ENCODE measurements around the gene NIP7.

NIP7 gene

GRCh38 chr16:69307856-69308255 lies 31.7 kb upstream of the NIP7 start:
- no peaks in the 10 kb centered on the region for H3K9me3 ChIP-seq (ENCODE audit: control insufficient read depth, insufficient read depth, low read depth, low read length)
- H3K9ac ChIP-seq (ENCODE audit: low read length): no peak overlapping the region
- 0 out of 2 replicates have a peak, but pooled peaks cover 3% of the 10 kb centered on the region for H3K36me3 ChIP-seq (ENCODE audit: control insufficient read depth, insufficient read depth, low read length)
- H3K27me3 ChIP-seq (ENCODE audit: control insufficient read depth, insufficient read depth, low read length): no peaks in the 10 kb centered on the region
- H3K4me3 ChIP-seq (ENCODE audit: low read depth, low read length): no peak overlapping the region
- H3K4me1 ChIP-seq (ENCODE audit: control insufficient read depth, insufficient read depth, low read length): peaks cover 8% of the 10 kb centered on the region; the same call in 1 of the 2 replicates
- no peak overlapping the region for H3K27ac ChIP-seq (ENCODE audit: low read depth, low read length)

DNA sequence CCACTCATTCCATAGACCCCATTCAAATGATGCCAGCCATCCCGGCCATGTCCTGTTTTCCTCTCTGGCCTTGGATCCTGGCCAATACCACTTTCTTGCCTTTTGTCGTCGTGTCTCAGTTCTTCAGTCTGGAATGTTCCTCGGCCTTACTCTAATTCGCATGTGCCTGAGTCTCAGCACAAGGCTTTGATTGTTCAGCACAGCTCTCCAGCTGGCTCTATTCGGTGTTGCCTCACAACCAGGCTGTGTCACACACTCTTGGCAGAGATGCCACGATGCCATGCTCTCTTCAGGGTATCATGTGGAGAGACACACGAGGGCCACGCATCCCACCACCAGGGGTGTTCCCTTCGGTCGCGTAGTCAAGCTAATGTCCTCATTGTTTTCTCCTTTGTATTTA lies 30.3 kb upstream of the NIP7 start:
- H3K36me3 ChIP-seq (ENCODE audit: control insufficient read depth, insufficient read depth, low read length): peaks cover 3% of the 10 kb centered on the region
- peaks cover 8% of the 10 kb centered on the region; the same call in 1 of the 2 replicates for H3K4me1 ChIP-seq (ENCODE audit: control insufficient read depth, insufficient read depth, low read length)
- no peaks in the 10 kb centered on the region for H3K9me3 ChIP-seq (ENCODE audit: control insufficient read depth, insufficient read depth, low read depth, low read length)
- no peak overlapping the region for H3K27ac ChIP-seq (ENCODE audit: low read depth, low read length)
- no peaks in the 10 kb centered on the region for H3K27me3 ChIP-seq (ENCODE audit: control insufficient read depth, insufficient read depth, low read length)
- no peak overlapping the region for H3K9ac ChIP-seq (ENCODE audit: low read length)
- no peak overlapping the region for H3K4me3 ChIP-seq (ENCODE audit: low read depth, low read length)

GRCh38 chr16:69310653-69311532 lies 28.7 kb upstream of the NIP7 start, which contains the start of gene VPS4A:
VPS4A (plus strand) TSS chr16:69311350; CDS start chr16:69311512, 162 bp downstream.
- Histone ChIP-seq H3K36me3 (ENCODE audit: control insufficient read depth, insufficient read depth, low read length) (peaks cover 18% of the 10 kb centered on the region), H3K27ac (ENCODE audit: low read depth, low read length) (no peak within 1 kb of the TSS; the same call in 1 of the 2 replicates), H3K9me3 (ENCODE audit: control insufficient read depth, insufficient read depth, low read depth, low read length) (no peaks in the 10 kb centered on the region), H3K27me3 (ENCODE audit: control insufficient read depth, insufficient read depth, low read length) (no peaks in the 10 kb centered on the region), H3K4me3 (ENCODE audit: low read depth, low read length) (peak within 1 kb of the TSS; percentile 95), H3K9ac (ENCODE audit: low read length) (peak within 1 kb of the TSS; percentile 75), H3K4me1 (ENCODE audit: control insufficient read depth, insufficient read depth, low read length) (peaks cover 8% of the 10 kb centered on the region; the same call in 1 of the 2 replicates)

- H3K4me3 ChIP-seq (ENCODE audit: low read depth, low read length): peak overlapping the region; percentile 95
- H3K27me3 ChIP-seq (ENCODE audit: control insufficient read depth, insufficient read depth, low read length): no peaks in the 10 kb centered on the region
- H3K4me1 ChIP-seq (ENCODE audit: control insufficient read depth, insufficient read depth, low read length): peaks cover 8% of the 10 kb centered on the region; the same call in 1 of the 2 replicates
- H3K36me3 ChIP-seq (ENCODE audit: control insufficient read depth, insufficient read depth, low read length): peaks cover 26% of the 10 kb centered on the region
- H3K27ac ChIP-seq (ENCODE audit: low read depth, low read length): no peak overlapping the region
- peak overlapping the region; percentile 75 for H3K9ac ChIP-seq (ENCODE audit: low read length)
- no peaks in the 10 kb centered on the region for H3K9me3 ChIP-seq (ENCODE audit: control insufficient read depth, insufficient read depth, low read depth, low read length)
Observed at GRCh38 chr16:69311533-69312387, 27.8 kb upstream of the NIP7 start.

DNA sequence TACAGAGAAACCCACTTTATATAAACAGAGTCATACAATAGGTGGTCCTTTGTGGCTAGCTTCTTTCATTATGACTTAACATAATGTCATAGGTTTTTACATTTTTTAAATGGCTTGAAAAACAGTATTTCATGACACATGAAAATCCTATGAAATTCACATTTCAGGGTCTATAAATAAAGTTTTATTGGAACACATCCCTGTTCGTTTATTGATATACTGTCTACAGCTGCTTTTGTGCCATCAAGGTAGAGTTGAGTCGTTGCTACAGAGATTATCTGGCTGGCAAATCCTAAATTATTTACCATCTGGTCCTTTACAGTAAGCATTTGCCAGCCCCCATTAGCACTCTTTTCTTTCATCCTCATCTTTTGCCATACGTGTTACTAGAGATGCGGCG lies 26.1 kb upstream of the NIP7 start:
- H3K4me1 ChIP-seq (ENCODE audit: control insufficient read depth, insufficient read depth, low read length): peaks cover 8% of the 10 kb centered on the region; the same call in 1 of the 2 replicates
- H3K4me3 ChIP-seq (ENCODE audit: low read depth, low read length): no peak overlapping the region
- no peak overlapping the region for H3K27ac ChIP-seq (ENCODE audit: low read depth, low read length)
- no peak overlapping the region for H3K9ac ChIP-seq (ENCODE audit: low read length)
- no peaks in the 10 kb centered on the region for H3K27me3 ChIP-seq (ENCODE audit: control insufficient read depth, insufficient read depth, low read length)
- no peaks in the 10 kb centered on the region for H3K9me3 ChIP-seq (ENCODE audit: control insufficient read depth, insufficient read depth, low read depth, low read length)
- peaks cover 38% of the 10 kb centered on the region for H3K36me3 ChIP-seq (ENCODE audit: control insufficient read depth, insufficient read depth, low read length)

DNA sequence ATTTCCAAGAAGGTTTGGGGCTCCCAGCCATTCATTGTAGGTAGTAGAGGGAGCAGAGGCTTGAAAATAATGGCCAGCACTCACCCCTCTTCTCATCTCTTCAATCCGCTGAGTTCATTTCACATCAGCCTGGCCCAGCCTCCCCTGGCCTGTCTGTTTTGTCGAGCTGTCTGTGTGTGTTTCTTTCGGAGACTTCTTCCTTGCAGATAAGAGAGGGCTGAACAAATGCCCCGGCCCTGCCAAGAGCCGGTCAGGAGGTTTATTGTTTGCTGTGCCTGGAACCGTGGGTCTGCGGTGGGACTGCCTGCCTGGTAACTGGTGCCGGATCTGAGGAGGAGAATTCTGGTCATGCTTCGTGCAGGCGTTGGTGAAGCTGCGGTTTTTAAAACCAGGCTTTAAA lies 25.0 kb upstream of the NIP7 start:
- Histone ChIP-seq H3K9me3 (ENCODE audit: control insufficient read depth, insufficient read depth, low read depth, low read length) (no peaks in the 10 kb centered on the region), H3K27me3 (ENCODE audit: control insufficient read depth, insufficient read depth, low read length) (no peaks in the 10 kb centered on the region), H3K27ac (ENCODE audit: low read depth, low read length) (no peak overlapping the region; the same call in 1 of the 2 replicates), H3K36me3 (ENCODE audit: control insufficient read depth, insufficient read depth, low read length) (peaks cover 49% of the 10 kb centered on the region), H3K9ac (ENCODE audit: low read length) (no peak overlapping the region), H3K4me1 (ENCODE audit: control insufficient read depth, insufficient read depth, low read length) (peaks cover 8% of the 10 kb centered on the region; the same call in 1 of the 2 replicates), H3K4me3 (ENCODE audit: low read depth, low read length) (no peak overlapping the region)

- Histone ChIP-seq H3K4me3 (ENCODE audit: low read depth, low read length) (no peak overlapping the region), H3K27ac (ENCODE audit: low read depth, low read length) (no peak overlapping the region), H3K4me1 (ENCODE audit: control insufficient read depth, insufficient read depth, low read length) (peaks cover 5% of the 10 kb centered on the region; the same call in 1 of the 2 replicates), H3K36me3 (ENCODE audit: control insufficient read depth, insufficient read depth, low read length) (peaks cover 60% of the 10 kb centered on the region), H3K27me3 (ENCODE audit: control insufficient read depth, insufficient read depth, low read length) (no peaks in the 10 kb centered on the region), H3K9me3 (ENCODE audit: control insufficient read depth, insufficient read depth, low read depth, low read length) (no peaks in the 10 kb centered on the region), H3K9ac (ENCODE audit: low read length) (no peak overlapping the region)
Observed at GRCh38 chr16:69315486-69316311, 23.9 kb upstream of the NIP7 start.

DNA sequence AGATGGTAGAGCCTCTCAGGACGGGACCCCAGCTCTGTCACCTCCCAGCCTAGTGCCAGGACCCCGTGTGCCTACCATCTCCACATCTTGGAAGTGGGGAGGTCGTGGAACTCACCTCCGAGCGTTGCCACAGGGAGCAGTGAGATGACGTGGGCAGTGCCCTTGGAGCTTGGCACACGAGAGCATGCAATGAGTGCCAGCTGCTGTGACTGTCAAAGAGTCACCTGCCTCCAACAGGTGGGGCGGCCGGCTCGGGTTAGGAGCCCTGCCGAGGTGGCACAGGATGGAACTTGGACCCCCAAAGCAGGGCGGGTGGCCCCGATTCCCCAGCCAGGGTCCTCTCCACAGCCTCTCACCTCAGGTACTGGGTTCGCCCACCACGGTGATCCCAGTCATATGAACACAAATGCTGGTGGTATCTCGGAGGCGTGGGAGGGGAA lies 23.0 kb upstream of the NIP7 start:
- no peaks in the 10 kb centered on the region for H3K9me3 ChIP-seq (ENCODE audit: control insufficient read depth, insufficient read depth, low read depth, low read length)
- H3K9ac ChIP-seq (ENCODE audit: low read length): no peak overlapping the region
- no peak overlapping the region for H3K27ac ChIP-seq (ENCODE audit: low read depth, low read length)
- no peaks in the 10 kb centered on the region for H3K27me3 ChIP-seq (ENCODE audit: control insufficient read depth, insufficient read depth, low read length)
- H3K4me1 ChIP-seq (ENCODE audit: control insufficient read depth, insufficient read depth, low read length): peaks cover 4% of the 10 kb centered on the region; the same call in 1 of the 2 replicates
- no peak overlapping the region for H3K4me3 ChIP-seq (ENCODE audit: low read depth, low read length)
- H3K36me3 ChIP-seq (ENCODE audit: control insufficient read depth, insufficient read depth, low read length): peaks cover 69% of the 10 kb centered on the region

DNA sequence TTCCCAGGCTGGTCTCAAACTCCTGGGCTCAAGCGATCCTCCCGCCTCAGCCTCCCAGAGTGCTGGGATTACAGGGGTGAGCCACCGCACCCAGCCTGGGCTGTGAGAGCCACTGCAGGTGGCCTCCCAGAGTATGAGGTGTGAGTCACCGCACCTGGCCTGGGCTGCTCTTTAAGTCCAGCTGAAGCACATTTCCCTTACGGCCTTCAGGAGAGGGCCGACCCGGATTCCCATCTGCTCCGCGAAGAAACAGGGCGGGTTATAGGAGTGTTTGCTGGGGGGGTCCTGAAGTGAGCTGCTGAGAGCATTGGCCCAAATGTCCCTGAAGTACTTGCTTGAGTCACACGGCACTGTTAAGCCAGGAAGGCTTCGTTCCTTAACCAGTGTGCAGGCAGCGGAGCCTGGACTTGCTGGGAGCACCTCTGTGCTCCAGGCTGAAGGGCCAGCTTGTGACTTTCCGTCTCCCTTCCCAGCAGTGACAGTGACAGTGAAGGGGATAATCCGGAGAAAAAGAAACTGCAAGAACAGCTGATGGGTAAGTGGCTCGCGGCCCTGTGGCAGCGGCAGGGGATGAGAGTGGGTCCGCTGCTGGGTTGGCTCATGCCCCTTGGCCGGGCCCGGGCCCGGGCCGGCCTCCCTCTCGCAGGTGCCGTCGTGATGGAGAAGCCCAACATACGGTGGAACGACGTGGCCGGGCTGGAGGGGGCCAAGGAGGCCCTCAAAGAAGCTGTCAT lies 21.2 kb upstream of the NIP7 start:
- Histone ChIP-seq H3K9ac (ENCODE audit: low read length) (no peak overlapping the region), H3K27me3 (ENCODE audit: control insufficient read depth, insufficient read depth, low read length) (no peaks in the 10 kb centered on the region), H3K27ac (ENCODE audit: low read depth, low read length) (no peak overlapping the region), H3K9me3 (ENCODE audit: control insufficient read depth, insufficient read depth, low read depth, low read length) (no peaks in the 10 kb centered on the region), H3K36me3 (ENCODE audit: control insufficient read depth, insufficient read depth, low read length) (peaks cover 87% of the 10 kb centered on the region), H3K4me1 (ENCODE audit: control insufficient read depth, insufficient read depth, low read length) (no peaks in the 10 kb centered on the region), H3K4me3 (ENCODE audit: low read depth, low read length) (no peak overlapping the region)

DNA sequence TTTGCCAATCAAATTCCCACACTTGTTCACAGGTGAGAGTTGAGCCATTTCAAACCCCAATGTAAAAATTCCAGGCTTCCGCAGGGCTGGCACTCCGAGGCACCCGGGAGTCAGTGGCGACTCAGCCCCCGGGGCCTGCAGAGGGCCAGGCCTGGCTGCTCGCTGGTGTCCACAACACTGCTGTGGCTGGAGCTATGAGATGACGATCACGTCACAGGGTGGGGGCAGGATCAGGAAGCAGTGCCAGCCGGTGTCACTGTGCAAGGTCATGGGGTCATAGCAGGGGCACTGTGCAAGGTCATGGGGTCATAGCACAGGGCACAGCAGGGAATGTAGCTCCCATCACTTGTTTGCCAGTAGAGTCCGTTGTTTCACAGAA lies 20.7 kb upstream of the NIP7 start:
- no peak overlapping the region for H3K27ac ChIP-seq (ENCODE audit: low read depth, low read length)
- no peaks in the 10 kb centered on the region for H3K4me1 ChIP-seq (ENCODE audit: control insufficient read depth, insufficient read depth, low read length)
- no peak overlapping the region for H3K4me3 ChIP-seq (ENCODE audit: low read depth, low read length)
- H3K27me3 ChIP-seq (ENCODE audit: control insufficient read depth, insufficient read depth, low read length): no peaks in the 10 kb centered on the region
- peaks cover 92% of the 10 kb centered on the region for H3K36me3 ChIP-seq (ENCODE audit: control insufficient read depth, insufficient read depth, low read length)
- H3K9me3 ChIP-seq (ENCODE audit: control insufficient read depth, insufficient read depth, low read depth, low read length): no peaks in the 10 kb centered on the region
- no peak overlapping the region for H3K9ac ChIP-seq (ENCODE audit: low read length)
